GM19193 (cell line): ENCODE measurements around the gene BRD7.

Experiments
- POLR2A ChIP-seq: IDR thresholded peaks from 4 replicates; pipeline ENCODE4 v1.6.1; 2011; ENCODE audit not compliant: insufficient read depth, insufficient read length; ENCODE audit errors: extremely low read depth

The BRD7 gene

DNA sequence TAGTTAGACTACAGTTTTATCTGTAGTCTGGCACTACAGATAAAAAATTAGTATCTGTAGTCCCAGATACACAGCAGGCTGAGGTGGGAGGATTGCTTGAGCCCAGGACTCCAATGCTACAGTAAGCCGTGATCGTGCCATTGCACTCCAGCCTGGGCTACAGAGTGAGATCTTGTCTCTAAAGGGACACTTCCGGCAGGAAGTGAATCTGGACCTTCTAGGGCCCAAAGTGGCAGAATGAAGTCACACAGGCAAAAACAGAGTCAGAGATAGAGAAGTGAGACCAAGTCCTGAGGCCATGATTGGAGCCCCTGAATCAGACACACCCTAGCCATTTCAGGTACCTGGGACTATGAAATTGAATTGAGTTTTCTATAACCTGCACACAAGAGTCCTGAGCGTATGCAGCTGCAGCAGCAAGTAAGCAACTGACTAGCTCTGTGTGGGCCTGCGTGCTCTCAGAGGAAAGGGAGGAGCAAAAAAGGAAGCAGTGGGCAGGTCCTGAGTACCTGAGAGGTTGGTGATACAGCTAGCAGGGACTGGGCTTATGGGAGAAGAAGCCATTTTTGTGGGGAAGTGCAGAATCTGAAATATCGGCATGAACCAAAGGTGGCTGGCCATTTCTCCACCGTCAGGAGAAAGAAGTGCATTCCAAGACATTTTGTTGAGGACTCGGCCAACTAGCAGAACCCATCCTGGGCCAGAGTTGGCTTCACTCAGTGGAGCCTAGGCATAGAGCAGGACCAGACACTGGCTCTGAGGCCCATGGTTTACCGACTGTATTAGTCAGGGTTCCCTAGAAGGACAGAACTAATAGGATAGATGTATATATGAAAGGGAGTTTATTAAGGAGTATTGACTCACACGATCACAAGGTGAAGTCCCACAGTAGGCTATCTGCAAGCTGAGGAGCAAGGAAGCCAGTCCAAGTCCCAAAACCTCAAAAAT, 27.2 kb upstream of the BRD7 start:
- TF ChIP-seq POLR2A, result no peak

DNA sequence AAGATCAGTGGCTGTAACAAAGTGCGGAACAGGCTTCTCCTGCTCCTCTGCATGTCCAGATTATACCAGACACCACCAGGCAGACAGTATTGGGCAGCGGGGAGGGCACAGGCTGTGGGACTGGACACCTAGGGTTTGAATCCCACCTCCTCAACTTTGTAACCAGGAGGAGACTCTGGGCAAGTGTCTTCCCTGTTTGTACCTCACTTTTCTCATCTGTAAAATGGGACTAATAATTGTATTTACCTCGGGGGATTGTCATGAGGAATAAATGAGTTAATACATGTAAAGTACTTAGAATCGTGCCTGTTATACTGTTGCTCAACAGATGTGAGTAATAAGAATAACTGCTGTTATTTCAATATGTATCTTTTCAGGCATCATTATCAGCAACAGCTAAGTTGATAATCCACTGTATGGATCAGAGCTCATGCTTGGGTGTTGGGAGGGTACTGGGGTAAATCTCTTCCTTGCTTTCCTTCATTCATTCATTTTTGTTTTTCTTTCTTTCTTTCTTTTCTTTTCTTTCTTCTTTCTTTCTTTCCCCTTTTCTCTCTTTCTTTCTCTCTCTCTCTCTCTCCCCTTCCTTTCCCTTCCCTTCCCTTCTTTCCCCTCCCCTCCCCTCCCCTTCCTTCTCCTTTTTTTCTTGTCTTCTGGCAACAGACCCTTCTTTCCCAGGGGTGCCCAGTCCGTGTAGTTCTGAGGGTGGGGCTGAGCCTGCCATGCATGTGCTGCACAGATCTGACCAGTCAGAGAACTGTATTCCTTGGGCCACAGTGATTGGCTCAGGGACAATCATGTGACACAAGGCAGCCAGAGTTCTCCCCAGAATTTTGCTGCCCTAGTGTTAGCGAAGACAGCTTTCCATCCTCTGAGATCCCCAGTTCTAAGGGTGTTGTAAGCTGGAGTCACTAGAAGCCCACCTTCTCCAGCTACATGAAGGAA, 25.3 kb upstream of the BRD7 start:
- TF ChIP-seq POLR2A, result no peak

DNA sequence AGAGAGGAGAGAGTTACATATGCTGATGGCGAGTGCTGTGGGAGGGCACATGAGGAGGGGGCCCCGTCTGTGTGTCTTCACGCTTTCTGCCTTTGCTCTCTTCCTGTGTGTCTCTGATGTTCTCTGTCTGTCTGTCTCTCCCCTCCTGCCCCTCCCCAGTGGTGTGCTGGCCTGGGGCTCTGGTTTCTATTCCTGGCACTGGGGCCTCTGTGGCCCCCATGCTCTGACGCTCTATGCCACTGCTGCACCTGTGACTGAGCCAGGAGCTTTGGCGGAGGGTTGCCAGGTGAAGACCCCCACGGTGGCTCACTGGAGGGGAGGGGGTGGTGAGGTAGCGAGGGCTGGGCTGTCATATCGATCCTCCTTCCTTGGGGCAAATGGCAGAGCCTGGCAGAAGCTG, 24.6 kb upstream of the BRD7 start:
- no peak for TF ChIP-seq POLR2A

DNA sequence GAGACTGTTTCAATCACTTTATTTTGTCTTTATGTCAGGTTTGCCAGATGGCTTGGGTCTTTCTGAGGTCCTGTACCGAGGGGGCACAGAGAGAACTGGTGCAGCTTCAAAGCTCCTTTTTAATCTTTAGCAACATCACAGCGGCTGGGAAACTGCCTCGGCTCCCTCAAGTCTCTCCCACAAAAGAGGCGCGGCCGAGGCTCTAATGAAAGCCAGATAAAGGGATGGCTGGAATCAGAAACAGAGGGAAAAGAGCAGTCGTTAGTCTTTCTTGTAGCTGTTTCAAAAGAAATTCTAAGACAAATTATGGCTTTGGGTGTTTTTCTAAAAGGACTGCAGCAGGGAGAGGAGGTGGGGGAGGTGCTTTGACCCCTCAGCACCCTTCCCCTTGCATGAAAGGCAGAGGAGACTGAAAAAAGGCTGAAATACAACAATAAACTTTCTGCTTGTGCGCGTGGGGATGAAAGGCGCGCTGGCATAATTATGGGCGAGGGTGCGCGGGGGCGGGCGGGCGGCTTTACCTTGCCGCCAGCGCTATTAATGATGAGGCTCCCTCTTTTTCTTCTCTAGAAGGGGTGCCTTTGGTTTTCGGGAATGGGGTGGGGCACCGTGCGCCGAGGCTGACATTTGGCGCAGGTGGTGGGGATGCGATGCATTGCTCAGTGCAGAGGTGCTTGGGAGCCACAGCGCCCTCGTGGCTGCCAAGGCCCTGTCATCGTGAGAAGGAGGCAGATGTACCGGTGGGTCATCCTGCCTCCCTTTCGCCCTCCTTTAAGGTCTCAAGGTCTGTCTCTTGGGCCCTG, 22.3 kb upstream of the BRD7 start:
- TF ChIP-seq POLR2A, result no peak

DNA sequence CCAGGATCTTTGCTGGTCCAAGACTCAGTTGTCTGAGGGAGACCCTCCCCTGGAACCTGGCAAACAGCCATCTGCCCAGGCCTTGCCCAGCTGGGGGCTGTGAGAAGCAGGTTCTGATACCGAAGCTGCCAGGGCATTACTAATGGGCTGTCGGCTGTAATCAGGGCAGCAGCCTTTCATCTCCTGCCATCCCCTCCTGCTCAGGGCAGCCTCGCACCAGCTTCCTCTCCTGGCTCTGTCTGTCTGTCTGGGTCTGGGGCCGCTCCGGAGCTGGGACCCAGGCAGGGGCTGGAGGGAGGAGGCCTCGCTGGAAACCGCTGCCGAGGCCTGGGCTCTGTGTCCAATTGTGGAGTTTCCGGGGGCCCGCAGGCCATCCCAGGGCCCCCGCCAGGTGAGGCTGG, 21.6 kb upstream of the BRD7 start:
- TF ChIP-seq POLR2A, result no peak

DNA sequence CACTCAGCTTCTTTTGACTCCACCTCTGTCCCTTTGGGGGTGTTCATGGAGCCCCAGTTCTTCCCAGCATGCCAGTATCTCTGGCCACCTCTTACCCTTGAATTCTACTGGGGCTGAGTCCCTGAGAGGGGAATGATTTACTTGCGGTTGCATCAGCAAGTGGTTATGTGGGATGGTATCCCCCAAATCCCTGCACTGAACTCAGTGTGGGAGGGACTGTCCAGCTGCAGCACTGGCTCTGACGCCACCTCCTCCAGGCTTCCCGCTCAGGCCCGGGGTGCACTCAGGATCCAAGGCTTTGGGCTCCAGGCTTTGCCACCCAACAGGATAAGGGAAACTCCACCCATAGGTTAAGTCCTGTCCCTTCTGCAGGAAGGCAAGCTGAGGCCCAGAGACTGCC, 21.1 kb upstream of the BRD7 start:
- TF ChIP-seq POLR2A, result no peak

DNA sequence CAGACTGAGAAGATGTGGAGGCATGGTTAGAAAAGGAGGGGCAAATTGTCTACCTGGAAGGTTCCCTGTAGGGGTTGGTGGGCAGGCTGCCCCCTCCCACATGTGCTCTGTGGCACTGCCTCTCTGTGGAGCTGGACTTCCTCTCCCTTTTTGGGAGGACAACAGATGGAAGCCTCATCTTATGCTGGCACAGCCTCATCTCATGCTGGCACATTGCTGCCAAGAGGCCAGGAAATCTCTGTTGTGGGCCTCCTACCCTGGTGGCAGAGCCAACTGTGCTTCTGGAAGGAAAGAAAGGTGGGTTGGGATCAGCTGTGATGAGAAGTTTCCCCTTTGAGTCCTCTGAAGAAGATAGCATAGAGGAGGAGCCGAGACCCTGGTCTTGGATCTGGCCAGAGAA, 19.7 kb upstream of the BRD7 start:
- TF ChIP-seq POLR2A, result no peak

DNA sequence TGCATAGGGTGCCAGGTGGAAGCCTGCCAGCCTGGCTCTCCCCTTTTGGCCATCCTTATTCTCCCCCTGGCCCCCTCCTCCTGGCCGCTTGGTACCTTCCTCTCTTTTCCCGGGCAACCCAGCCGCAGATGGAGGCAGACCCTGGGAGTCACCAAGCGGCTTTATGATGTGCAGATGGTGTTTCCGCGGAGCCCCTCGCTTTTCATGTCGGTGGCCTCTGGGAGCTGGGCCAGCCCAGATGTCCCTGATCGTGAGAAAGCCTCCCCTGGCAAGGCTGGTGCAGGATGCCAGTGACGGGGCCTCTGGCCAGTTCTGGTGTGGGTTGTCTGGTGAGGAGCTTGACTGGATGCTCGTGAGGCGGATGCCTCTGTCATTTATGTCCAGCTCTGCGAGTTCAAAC, 18.0 kb upstream of the BRD7 start:
- TF ChIP-seq POLR2A, result no peak

DNA sequence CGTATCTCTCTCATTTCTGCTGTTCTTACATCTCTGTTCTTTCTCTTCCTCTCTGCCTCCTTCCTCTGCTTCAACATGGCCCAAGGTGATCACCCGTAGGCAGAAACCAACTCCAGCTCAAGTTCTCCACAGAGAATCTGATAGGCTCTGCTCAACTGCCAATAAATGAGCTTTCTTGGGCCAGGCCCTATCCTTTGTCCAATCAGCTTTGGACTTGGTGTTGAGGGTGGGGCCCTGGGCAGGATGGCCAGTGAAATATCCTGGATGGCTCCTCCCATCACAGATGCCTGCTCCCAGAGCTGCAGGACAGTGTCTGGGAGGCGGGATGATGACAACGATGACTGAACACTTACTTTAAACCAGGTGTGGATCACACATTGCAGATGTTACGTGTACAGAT, 17.4 kb upstream of the BRD7 start:
- no peak for TF ChIP-seq POLR2A

DNA sequence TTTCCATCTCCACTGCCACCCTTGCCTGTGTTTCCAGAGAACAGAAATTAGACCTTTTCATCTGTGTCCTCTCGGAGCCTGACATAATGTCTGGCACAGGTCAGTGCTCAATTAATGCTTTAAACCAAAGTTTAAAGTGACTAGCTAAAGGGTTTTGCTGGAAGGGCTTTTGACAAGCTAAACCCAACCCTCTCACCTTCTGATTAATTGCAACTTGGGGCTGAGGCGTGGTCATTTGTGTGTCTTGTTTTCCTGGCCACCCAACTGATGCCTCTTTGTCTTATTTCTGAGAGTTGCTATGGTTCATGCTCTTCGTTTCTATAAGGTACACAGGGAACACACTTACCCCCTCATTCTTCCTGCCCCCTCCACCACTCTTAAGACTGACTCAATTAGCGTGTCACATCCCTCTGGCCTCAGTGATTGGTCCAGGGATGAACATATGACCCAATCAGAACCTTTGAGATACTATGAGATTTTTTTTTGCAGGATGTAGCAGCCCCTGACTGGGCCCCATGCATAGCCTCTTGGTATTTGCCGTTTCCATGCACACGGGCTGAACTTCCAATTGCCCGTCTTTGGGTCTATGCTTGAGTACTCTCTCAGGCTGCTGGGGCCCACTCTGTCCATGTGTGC, 15.8 kb upstream of the BRD7 start:
- no peak for TF ChIP-seq POLR2A

DNA sequence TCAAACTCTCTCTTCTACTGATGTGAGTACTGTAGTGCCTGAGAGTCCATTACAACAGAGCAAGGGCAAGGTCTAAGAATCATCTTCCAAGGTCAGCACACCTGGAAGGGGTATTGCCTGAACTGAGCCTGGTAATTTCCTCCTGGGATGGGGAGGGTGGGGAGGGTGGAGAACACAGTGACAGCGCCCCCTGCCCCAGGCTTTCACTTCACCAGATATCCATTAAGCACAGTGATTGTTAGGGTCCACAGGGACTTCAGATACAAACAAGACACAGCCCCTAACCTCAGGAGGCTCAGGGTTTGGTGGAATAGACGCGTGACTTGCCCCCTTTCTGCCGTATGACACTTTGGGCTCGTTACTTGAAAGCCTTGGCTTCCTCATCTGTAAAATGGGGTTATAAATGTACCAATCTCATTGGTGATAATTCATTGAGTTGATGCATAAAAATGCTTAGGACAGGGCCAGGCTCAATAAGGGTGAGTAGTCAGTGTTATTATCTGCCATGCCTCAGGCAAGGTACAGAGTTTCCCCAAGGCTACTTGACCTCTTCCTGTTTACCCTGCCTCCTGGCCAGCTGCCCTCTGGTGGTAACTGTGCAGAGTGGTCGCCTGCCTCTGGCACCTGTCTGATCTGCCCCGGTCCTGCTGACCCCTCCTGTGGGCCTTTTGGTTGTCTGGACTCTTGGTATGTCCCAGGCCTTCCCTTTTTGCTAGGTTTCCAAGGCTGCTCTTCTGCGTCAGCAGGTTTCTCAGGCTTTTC, 13.1 kb upstream of the BRD7 start:
- no peak for TF ChIP-seq POLR2A

DNA sequence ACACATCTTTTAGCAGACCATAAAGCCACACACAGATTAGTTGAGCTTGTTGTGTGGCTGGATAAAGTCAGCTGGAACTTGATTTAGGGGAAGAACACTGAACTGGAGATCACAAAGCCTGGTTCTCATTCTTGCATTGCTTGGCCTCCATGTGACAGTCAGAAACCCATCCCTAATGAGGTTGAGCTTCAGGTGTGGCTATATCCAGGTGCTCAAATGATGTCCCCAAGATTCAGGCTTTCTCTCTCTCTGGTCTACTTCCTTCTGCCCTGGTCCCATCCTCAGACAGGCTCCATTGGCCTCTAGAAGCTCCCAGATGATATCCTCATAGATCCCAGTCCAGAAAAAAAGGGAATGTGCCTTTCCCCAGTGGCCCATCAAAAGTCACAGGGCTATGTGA, 9.6 kb upstream of the BRD7 start:
- no peak for TF ChIP-seq POLR2A

DNA sequence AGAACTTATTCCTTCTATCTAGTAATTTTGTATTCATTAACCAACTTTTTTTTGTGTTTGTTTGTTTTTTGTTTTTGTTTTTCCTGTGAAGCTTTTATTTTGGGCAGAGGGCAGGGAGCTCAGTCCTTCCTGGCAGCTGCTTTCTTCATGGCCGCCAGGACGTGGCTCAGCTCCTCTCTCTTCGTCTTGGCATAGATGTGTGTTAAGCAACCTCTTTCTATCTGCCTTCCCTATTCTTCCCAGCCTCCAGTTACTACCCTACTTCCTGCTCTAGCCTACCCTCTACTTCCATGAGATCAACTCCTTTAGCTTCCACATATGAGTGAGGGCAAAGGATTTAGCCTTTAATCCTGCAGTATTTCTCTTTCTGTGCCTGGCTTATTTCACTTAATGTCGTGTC, 8.2 kb upstream of the BRD7 start:
- no peak for TF ChIP-seq POLR2A

DNA sequence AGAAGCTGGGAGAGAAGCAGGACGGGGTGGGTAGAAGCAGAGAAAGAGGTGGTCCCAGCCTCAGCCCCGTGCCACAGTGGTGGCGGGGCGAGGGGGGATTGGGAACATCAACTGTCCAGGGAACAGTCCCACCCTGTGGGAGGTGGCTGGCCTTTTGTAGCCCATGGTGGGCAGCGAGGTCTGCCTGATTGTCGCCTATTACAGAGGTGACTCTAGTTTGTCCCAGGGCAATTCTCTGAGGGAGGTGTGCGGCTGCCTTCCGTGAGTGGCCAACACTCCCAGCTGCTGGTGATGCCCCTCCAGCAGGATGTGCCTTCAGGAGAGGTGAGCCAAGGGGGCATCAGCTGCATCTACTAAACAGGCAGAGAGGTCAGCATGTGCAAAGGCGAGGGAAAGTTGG, 5.0 kb upstream of the BRD7 start:
- TF ChIP-seq POLR2A, result no peak
